GM21390 (cell line): ENCODE measurements around the gene SPSB3.

Source experiments
- ATAC-seq: cut with Tn5 transposase; IDR thresholded peaks from one replicate; pipeline ENCODE4 v1.9.1; 2021; ENCODE audit not compliant: unreplicated experiment

The SPSB3 gene

GRCh38 chr16:1790261-1790610, 7.9 kb upstream of the SPSB3 start:
- no peak for ATAC-seq

DNA sequence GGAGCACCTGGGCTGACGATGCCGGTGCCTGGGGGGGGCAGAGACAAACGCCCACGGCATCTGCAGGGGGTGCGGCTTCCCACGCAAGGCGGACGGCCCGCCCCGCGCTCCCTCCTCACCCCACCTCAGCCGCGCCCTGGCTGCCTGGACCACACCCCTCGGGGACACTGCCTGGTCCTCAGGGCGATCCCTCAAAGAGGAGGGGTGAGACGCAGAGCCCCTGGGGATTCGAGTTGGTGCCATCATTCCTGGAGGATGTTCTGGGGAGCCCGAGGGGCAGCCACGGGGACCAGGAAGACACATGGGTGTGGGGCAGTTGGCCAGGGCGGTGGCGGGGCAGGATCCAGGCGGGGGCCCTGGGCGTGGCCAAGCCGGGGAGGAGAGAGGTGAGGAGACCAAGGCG, 7.3 kb upstream of the SPSB3 start:
- no peak for ATAC-seq

GRCh38 chr16:1788708-1789100, 6.3 kb upstream of the SPSB3 start:
- ATAC-seq = no peak

GRCh38 chr16:1788095-1788707, 5.8 kb upstream of the SPSB3 start:
- ATAC-seq = no peak

DNA sequence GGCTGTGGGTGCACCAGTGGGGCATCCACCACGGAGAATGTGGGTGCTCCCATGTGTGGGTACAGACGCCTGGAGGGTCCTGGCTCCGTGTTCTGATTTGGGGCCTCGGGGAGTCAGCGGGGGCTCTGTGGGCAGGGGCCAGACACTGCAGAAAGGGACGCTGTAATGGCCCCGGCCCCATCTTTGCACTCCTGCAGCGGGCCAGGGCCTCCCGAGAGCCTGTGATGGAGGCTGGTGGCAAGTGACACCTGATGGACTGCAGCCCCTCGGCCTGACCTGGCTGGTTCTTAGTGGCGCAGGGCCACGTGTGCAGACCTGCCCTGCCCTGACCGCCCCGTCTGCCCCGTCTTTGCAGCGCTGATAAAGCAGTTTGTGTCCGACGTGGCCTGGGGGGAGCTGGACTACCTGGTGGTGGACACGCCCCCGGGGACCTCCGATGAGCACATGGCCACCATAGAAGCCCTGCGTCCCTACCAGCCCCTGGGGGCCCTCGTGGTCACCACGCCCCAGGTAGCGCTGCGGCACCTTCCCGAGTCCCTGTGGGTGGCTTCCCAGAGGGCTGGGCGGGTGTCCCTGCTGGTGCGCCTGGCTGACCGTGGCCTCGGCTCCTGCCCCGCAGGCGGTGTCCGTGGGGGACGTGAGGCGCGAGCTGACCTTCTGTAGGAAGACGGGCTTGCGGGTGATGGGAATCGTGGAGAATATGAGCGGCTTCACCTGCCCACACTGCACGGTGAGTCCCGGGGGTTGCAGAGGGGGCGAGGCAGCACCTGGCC, 5.1 kb upstream of the SPSB3 start:
- no peak for ATAC-seq

DNA sequence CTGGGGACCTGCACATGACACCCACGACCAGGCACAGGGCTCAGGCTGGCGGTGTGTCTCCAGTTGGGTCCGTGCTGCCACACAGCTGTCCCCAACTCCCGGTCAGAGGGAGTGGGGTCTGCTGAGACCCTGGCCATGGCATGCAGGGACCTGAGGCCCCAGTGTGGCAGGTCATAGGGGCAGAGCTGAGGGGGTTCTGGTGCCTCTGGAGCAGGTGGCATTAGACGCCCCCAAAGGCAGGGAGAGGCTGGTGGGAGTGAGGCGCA, 4.6 kb upstream of the SPSB3 start:
- ATAC-seq = no peak

- ATAC-seq = no peak
Observed at GRCh38 chr16:1786242-1787055, 4.1 kb upstream of the SPSB3 start.

DNA sequence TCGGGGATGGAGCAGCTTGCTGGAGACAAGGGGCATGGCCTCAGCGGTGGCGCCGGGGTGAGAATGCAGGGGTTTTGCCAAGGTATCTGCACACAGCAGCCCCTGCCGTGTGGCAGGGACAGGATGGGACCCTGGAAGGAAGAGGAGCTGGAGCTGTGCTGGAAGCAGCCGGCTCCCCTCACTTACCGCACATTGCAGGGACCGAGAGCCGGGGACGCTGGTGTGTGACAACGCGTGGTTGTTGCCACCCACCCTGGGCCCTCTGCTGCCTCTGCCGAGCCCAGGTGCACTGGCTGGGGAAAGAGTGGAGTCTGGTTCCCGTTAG, 3.4 kb upstream of the SPSB3 start:
- ATAC-seq = no peak

DNA sequence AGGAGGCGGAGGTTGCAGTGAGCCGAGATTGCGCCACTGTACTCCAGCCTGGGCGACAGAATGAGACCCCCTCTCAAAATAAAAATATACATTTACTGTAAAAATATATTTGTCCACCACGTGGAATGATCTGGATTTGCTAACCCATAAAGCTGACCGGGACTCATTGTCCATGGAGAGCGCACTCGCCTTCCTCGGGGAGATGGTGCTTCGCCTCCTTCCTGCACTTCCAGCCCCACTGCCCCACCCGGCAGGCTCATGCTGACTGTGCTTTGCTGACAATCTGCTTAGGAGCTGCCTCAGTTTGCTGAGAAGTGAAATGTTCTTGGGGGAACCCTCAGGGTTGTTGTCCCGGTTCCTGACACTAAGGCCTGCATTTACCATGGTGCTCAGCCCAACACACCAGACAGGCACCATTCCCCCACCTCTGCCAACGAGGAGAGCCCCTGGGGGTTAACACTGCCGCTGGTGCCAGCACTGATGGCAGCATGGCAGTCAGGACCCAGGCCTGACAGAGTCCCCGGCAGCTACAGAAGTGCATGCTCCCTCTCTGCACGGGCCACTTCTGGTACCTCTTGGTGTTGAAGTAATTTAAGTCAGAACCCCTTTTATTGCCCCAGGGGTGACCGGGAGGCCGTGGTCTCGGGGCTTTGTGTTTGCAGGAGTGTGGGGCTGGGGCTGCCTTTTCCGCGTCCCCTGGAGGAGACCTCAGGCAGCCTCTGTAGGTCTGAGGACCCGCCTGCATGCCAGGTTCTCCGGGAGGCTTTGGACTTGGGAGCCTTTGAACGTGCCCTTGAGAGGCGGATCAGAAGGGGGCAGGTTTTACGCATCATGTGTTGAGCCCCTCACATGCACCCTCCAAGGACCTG, 2.8 kb upstream of the SPSB3 start:
- no peak for ATAC-seq

GRCh38 chr16:1781758-1782407, 488 bp downstream of the SPSB3 start:
- ATAC-seq = peak; percentile 9

DNA sequence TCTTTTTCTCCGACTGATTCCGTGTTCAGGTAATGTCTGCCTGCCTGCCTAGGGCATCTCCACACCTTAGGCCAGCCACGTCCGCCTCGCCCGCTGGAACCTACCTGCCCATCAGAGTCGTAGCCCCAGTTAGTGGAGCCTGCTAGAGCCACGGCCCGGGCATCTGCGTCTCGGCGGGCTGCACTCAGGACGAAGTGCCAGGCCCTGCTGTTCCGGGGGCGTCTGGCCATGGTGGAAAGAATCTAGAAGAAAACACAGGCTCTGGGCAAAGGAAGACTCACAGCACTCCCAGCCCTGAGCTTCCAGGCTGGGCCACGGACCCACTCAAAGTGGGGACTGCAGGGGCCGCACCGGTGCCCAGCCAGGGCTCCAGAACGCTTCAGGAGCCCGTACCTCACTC, 1.1 kb downstream of the SPSB3 start:
- ATAC-seq = no peak

DNA sequence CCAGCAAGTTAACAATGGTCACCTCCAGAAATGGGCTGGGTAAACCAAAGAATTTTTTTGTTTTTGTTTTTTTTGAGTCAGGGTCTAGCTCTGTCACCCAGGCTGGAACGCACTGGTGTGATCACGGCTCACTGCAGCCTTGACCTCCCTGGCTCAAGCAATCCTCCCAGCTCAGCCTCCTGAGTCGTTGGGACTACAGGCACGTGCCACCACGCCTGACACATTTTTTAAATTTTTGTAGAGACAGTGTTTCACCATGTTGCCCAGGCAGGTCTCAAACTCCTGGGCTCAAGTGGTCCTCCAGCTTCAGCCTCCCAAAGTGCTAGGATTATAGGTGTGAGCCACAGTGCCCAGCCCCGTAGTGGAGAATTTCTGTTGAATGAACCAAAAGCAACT, 1.7 kb downstream of the SPSB3 start:
- no peak for ATAC-seq

DNA sequence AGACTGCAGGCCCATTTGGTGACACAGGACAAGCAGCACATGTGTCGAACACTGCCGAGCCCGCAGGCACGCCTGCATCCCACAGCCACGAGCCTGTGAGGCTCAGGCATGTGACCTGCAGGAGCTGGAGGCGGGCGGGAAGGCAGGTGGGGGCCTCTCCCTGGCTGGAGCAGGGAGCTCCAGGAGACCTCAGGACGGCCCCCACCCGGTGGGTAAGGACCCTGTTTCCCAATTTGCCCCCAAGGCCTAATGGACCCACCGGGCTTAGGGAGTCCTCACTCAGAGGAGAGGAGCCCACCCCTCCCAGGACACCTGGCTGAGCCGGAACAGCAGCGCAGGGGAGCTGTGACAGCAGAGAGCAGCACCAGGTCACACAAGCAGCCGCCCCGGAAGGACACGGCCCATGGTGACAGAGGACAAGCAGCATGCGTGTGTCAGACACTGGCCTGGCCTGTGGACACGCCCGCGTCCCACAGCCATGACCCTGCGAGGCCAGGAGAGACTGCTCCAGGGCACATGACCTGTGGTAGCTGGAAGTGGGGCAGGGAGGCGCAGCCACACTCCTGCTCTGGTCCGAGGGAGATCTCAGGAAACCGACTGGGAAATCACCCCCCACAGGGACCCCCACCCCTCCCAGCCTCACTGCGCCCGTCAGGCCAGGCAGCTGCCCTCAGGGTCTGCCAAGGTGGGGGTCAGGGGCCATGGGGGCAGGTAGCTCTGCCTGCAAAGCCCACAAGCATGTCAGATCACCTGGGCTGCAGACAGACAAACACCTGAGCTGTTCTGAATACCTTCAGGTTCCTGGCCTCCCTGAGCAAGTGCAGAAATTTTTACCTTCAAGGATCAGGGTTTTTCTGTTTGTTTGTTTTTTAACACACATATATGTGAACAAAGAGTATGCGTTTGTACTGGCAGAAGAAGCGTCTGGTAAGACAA, 2.4 kb downstream of the SPSB3 start:
- no peak for ATAC-seq

- ATAC-seq = no peak
Observed at GRCh38 chr16:1779234-1779701, 3.1 kb downstream of the SPSB3 start.

GRCh38 chr16:1778200-1779179, 3.9 kb downstream of the SPSB3 start:
- ATAC-seq = no peak

DNA sequence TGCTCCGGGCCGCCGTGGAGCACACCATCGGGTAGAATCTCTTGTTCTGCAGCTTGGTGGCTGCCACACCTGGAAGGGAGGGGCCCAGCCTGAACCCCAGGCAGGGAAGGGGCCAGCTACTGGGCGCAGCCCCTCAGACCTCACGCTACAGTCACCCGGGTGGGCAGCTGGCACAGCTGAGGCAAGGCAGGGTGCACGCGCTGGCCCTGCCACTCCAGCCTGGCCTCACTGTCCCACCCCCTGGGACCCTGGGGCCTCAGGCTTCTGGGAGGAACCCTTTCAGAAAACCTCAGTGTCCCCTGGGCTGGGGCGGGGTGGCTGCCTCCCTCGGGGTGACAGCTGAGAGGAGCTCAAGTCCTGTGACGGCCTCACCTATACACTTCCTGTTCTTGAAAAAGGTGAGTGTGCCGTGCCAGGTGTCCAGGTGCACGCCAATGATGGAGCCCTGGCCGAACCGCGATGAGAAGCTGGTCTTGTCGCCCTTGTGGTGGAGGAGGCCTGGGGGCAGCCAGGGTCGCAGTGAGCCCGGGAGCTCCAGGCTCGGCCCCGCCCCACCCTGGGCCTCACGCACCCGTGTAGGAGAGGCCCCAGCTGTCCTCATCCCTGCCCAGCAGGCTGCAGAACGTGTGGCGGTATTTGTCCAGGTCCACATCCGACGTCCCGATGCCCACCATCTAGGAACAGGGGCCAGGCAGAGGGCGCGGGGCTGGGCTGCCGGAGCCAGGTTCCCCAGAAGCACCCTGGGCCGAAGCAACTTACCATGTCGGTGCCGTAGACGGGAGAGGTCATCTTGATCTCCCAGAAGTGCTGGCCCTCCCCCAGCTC, 4.8 kb downstream of the SPSB3 start:
- ATAC-seq = no peak

DNA sequence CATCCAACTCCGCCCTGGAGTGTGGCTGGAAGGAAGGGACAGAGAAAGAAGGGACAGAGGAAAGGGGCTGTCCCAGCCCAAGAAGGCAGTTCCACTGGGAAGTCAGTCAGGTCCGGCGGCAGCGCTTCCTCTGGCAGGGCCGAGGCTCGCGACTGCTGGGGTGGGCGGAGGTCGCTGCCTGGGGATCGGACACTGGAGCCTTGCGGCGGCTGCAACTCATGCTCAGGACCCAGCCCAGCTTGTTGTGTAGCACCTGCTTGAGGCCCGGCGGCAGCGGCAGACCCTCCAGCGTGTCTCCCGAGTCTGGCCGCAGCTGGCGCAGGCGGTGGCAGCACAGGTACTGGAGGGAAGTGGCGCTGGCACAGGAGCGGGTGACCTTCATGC, 5.4 kb downstream of the SPSB3 start:
- ATAC-seq = no peak

GRCh38 chr16:1776672-1776955, 5.8 kb downstream of the SPSB3 start:
- ATAC-seq = no peak
